Measurements from ENCODE around the gene UBR3. TPM values are rescaled to one million over a fixed set of nuclear protein-coding genes. Genes with fewer than 3 reads are reported as not detected.
"Not testable (repeated sequence)": the region's sequence is repeated elsewhere in the genome, so short reads cannot be mapped to it uniquely, and the experiment has no call there.

The UBR3 gene
- total RNA-seq, 1 experiment from 2014 or later: 21.9 TPM

DNA sequence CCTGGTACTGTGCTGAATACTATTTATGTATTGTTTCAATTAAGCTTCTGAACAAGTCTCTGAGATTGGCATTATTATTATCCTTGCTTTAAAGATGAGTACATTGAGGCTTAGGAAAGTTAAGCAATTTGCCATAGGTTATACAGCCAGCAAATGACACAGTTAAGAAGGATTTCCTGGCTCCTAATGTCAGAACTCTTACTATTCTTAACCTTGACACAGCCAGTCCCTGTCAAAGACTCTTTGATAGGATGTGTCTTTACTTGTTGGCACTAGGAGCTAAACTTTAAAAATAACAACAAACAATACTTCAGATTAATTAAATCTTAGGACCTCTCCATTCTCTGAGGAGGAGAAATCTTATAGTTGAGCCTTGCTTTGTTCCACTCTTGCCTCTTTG, 70.6 kb downstream of the UBR3 start:
- CTCF ChIA-PET: no interaction called here
- Histone ChIP-seq H3K27me3 (ENCODE audit: insufficient read depth, low read depth) (no peaks in the 10 kb centered on the region), H2AFZ (no peak overlapping the region), H4K20me1 (ENCODE audit: insufficient read depth) (no peaks in the 10 kb centered on the region), H3K36me3 (ENCODE audit: low read depth) (no peaks in the 10 kb centered on the region), H3K9me3 (ENCODE audit: insufficient read depth, low read depth) (no peaks in the 10 kb centered on the region), H3K79me2 (ENCODE audit: low read depth) (no peaks in the 10 kb centered on the region), H3F3A (ENCODE audit: insufficient read depth, low read depth) (no peaks in the 10 kb centered on the region), H3K4me1 (replicated peaks; ENCODE audit: insufficient read depth) (no peaks in the 10 kb centered on the region), H3K4me2 (no peak overlapping the region), H3K9me2 (ENCODE audit: insufficient read depth) (no peaks in the 10 kb centered on the region), H3K27ac (no peak overlapping the region), H3K4me3 (no peak overlapping the region)
- no TSS peak for BruUV-seq (replicated peaks)
- intact Hi-C loops (cut with micrococcal nuclease; ENCODE audit: unreplicated experiment): no loop called here
- no peak for DNase-seq
- POLR2A ChIA-PET (ENCODE audit: unreplicated experiment): interaction anchor here (0.5 kb wide), 1 partner anchor 24 kb away, joined by 3 read pairs; no protein-coding TSS in a partner anchor
- no peak for TF ChIP-seq EZH2 (IDR thresholded peaks at IDR 0.05; ENCODE audit: low read depth)
- TF ChIP-seq, protein P1, sequence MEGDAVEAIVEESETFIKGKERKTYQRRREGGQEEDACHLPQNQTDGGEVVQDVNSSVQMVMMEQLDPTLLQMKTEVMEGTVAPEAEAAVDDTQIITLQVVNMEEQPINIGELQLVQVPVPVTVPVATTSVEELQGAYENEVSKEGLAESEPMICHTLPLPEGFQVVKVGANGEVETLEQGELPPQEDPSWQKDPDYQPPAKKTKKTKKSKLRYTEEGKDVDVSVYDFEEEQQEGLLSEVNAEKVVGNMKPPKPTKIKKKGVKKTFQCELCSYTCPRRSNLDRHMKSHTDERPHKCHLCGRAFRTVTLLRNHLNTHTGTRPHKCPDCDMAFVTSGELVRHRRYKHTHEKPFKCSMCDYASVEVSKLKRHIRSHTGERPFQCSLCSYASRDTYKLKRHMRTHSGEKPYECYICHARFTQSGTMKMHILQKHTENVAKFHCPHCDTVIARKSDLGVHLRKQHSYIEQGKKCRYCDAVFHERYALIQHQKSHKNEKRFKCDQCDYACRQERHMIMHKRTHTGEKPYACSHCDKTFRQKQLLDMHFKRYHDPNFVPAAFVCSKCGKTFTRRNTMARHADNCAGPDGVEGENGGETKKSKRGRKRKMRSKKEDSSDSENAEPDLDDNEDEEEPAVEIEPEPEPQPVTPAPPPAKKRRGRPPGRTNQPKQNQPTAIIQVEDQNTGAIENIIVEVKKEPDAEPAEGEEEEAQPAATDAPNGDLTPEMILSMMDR (conservative IDR thresholded peaks at IDR 0.05): no peak

- H3K9me3 ChIP-seq (ENCODE audit: insufficient read depth, low read depth); H3K79me2 ChIP-seq (ENCODE audit: low read depth); CTCF ChIA-PET; H3K27ac ChIP-seq; H3K27me3 ChIP-seq (ENCODE audit: insufficient read depth, low read depth); intact Hi-C loops (cut with micrococcal nuclease; ENCODE audit: unreplicated experiment); H3K4me3 ChIP-seq; H3F3A ChIP-seq (ENCODE audit: insufficient read depth, low read depth); DNase-seq; H3K36me3 ChIP-seq (ENCODE audit: low read depth); H2AFZ ChIP-seq; POLR2A ChIA-PET (ENCODE audit: unreplicated experiment); H4K20me1 ChIP-seq (ENCODE audit: insufficient read depth); H3K4me1 ChIP-seq (replicated peaks; ENCODE audit: insufficient read depth); H3K4me2 ChIP-seq; BruUV-seq (replicated peaks); H3K9me2 ChIP-seq (ENCODE audit: insufficient read depth): not testable (repeated sequence)
Observed at GRCh38 chr2:169900103-169900502, 72.8 kb downstream of the UBR3 start.

DNA sequence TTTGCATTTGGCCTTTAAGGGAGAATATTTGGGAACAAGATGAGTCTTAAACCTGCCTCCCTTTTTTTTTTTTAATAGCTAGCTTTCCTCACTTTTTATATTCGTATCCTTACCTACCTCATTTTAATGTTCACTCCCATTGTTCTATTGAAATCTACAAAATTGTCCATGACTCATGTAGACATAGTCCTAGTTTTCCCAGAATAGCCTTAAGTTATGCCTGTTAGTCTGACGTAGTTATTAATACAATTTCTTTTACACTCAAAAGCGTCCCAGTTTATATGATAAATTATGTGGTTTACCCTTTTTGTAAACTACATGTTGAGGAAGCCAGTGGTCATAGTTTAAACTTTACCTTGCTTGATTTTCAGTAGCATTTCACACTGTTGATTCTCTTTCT, 73.4 kb downstream of the UBR3 start:
- no peak overlapping the region for H3K4me2 ChIP-seq
- H3K79me2 ChIP-seq (ENCODE audit: low read depth): no peaks in the 10 kb centered on the region
- H3K4me3 ChIP-seq: no peak overlapping the region
- H3K9me3 ChIP-seq (ENCODE audit: insufficient read depth, low read depth): no peaks in the 10 kb centered on the region
- POLR2A ChIA-PET (ENCODE audit: unreplicated experiment): no interaction called here
- H3K36me3 ChIP-seq (ENCODE audit: low read depth): no peaks in the 10 kb centered on the region
- H3F3A ChIP-seq (ENCODE audit: insufficient read depth, low read depth): no peaks in the 10 kb centered on the region
- H3K27me3 ChIP-seq (ENCODE audit: insufficient read depth, low read depth): no peaks in the 10 kb centered on the region
- CTCF ChIA-PET: no interaction called here
- H4K20me1 ChIP-seq (ENCODE audit: insufficient read depth): no peaks in the 10 kb centered on the region
- no peak overlapping the region for H2AFZ ChIP-seq
- no peaks in the 10 kb centered on the region for H3K9me2 ChIP-seq (ENCODE audit: insufficient read depth)
- TF ChIP-seq, protein P1 (conservative IDR thresholded peaks at IDR 0.05): no peak
- TF ChIP-seq EZH2 (IDR thresholded peaks at IDR 0.05; ENCODE audit: low read depth): no peak
- H3K4me1 ChIP-seq (replicated peaks; ENCODE audit: insufficient read depth): no peaks in the 10 kb centered on the region
- intact Hi-C loops (cut with micrococcal nuclease; ENCODE audit: unreplicated experiment): no loop called here
- no peak for DNase-seq
- H3K27ac ChIP-seq: no peak overlapping the region
- BruUV-seq (replicated peaks): no TSS peak

- no TSS peak for BruUV-seq (replicated peaks)
- ChIA-PET CTCF (no interaction called here), POLR2A (ENCODE audit: unreplicated experiment) (no interaction called here)
Observed at GRCh38 chr2:169906731-169907130, 79.5 kb downstream of the UBR3 start.

More at GRCh38 chr2:169906731-169907130, 79.5 kb downstream of the UBR3 start:
- H3F3A ChIP-seq (ENCODE audit: insufficient read depth, low read depth): no peaks in the 10 kb centered on the region
- H4K20me1 ChIP-seq (ENCODE audit: insufficient read depth): no peaks in the 10 kb centered on the region
- H2AFZ ChIP-seq: no peak overlapping the region
- H3K9me2 ChIP-seq (ENCODE audit: insufficient read depth): no peaks in the 10 kb centered on the region
- H3K27me3 ChIP-seq (ENCODE audit: insufficient read depth, low read depth): no peaks in the 10 kb centered on the region
- H3K9me3 ChIP-seq (ENCODE audit: insufficient read depth, low read depth): no peaks in the 10 kb centered on the region
- intact Hi-C loops (cut with micrococcal nuclease; ENCODE audit: unreplicated experiment): no loop called here
- H3K36me3 ChIP-seq (ENCODE audit: low read depth): no peaks in the 10 kb centered on the region
- DNase-seq: no peak
- H3K79me2 ChIP-seq (ENCODE audit: low read depth): no peaks in the 10 kb centered on the region
- no peak overlapping the region for H3K27ac ChIP-seq
- TF ChIP-seq EZH2 (IDR thresholded peaks at IDR 0.05; ENCODE audit: low read depth): no peak
- TF ChIP-seq, protein P1 (conservative IDR thresholded peaks at IDR 0.05): no peak
- H3K4me3 ChIP-seq: no peak overlapping the region
- H3K4me1 ChIP-seq (replicated peaks; ENCODE audit: insufficient read depth): no peaks in the 10 kb centered on the region
- H3K4me2 ChIP-seq: no peak overlapping the region
